Measurements from ENCODE around the gene TRIM2.

DNA sequence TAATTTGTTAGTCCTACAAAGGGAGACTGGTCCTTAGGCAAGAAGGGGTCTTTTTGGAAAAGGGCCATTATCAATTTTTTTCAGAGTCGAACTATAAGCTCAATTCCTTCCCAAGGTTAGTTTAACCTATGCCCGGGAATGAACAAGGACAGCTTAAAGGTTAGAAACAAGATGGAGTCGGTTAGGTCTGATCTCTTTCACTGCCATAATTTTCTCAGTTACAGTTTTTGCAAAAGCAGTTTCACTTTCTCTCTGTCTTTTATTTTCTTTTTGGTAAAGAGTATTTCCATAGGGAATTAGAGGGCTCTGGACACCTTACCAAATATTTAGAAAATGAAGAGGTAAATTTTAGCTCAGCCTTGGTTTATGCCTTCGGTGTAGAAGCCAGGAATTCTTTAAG, 64.1 kb downstream of the TRIM2 start:
- no peak for TF ChIP-seq POLR2A (IDR thresholded peaks at IDR 0.05)
- TF ChIP-seq, protein P1, sequence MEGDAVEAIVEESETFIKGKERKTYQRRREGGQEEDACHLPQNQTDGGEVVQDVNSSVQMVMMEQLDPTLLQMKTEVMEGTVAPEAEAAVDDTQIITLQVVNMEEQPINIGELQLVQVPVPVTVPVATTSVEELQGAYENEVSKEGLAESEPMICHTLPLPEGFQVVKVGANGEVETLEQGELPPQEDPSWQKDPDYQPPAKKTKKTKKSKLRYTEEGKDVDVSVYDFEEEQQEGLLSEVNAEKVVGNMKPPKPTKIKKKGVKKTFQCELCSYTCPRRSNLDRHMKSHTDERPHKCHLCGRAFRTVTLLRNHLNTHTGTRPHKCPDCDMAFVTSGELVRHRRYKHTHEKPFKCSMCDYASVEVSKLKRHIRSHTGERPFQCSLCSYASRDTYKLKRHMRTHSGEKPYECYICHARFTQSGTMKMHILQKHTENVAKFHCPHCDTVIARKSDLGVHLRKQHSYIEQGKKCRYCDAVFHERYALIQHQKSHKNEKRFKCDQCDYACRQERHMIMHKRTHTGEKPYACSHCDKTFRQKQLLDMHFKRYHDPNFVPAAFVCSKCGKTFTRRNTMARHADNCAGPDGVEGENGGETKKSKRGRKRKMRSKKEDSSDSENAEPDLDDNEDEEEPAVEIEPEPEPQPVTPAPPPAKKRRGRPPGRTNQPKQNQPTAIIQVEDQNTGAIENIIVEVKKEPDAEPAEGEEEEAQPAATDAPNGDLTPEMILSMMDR (IDR thresholded peaks at IDR 0.05), result no peak

All from heart left ventricle (tissue), 13 donors.